HG03439 (cell line): Measurements from ENCODE around the gene TTLL10.

Source experiments
- ATAC-seq: cut with Tn5 transposase; IDR thresholded peaks from one replicate; pipeline ENCODE4 v1.9.1; 2021; ENCODE audit warnings: mild to moderate bottlenecking, moderate library complexity; ENCODE audit not compliant: unreplicated experiment

TTLL10 gene, protein sequence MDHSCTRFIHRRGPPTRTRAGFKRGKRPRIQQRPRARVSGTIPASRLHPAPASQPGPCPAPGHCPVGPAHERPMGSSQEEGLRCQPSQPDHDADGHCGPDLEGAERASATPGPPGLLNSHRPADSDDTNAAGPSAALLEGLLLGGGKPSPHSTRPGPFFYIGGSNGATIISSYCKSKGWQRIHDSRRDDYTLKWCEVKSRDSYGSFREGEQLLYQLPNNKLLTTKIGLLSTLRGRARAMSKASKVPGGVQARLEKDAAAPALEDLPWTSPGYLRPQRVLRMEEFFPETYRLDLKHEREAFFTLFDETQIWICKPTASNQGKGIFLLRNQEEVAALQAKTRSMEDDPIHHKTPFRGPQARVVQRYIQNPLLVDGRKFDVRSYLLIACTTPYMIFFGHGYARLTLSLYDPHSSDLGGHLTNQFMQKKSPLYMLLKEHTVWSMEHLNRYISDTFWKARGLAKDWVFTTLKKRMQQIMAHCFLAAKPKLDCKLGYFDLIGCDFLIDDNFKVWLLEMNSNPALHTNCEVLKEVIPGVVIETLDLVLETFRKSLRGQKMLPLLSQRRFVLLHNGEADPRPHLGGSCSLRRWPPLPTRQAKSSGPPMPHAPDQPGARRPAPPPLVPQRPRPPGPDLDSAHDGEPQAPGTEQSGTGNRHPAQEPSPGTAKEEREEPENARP

DNA sequence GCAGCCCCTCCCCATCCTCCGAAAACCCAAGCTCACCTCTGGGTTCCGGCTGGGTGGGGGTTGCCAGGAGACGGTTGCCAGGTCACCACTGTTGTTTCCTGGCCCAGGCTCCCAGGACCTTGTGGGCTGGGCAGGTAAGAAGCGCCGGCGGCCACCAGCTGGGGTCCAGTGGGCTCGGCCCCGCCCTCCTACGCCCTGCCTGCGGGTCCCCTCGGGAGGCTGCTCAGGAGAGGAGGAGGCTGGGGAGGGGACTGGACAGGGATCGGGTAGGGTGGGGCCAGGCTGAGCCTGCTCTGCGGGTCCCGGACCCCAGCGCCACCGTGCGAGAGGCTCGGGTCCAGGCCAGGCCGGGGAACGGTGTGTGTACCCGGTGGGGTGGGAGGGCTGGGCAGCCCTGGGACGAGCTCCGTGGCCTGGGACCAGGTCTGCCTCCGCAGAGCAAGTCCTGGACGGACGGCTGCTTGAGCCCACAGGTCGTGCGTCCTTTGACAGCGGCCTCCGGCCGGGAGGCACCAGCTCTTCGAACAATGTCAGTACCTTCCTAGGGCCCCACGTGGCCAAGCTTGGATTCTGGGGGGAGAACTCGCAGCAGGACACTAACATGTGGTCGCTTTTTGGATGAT lies at the start of gene TTLL10:
Gene TTLL10 (plus strand): TSS at position 88 of the 623 bp plus-strand sequence. CDS start 5,336 bp downstream, outside the sequence.
- ATAC-seq: no peak

DNA sequence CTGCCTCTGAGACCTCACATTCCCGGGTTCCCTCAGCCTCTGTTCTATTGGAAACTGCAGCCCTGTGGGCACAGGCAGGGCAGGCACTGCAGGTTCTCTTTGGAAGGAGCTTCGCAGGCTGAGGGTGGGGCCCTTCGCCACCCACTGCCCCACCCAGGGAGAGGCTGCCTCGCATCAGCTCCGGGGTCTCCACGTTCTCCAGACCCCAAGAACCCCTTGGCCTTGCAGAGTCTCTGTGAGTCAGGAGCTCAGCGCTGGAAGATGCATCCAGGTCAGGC lies 49.2 kb upstream of the TTLL10 start:
- ATAC-seq: no peak

DNA sequence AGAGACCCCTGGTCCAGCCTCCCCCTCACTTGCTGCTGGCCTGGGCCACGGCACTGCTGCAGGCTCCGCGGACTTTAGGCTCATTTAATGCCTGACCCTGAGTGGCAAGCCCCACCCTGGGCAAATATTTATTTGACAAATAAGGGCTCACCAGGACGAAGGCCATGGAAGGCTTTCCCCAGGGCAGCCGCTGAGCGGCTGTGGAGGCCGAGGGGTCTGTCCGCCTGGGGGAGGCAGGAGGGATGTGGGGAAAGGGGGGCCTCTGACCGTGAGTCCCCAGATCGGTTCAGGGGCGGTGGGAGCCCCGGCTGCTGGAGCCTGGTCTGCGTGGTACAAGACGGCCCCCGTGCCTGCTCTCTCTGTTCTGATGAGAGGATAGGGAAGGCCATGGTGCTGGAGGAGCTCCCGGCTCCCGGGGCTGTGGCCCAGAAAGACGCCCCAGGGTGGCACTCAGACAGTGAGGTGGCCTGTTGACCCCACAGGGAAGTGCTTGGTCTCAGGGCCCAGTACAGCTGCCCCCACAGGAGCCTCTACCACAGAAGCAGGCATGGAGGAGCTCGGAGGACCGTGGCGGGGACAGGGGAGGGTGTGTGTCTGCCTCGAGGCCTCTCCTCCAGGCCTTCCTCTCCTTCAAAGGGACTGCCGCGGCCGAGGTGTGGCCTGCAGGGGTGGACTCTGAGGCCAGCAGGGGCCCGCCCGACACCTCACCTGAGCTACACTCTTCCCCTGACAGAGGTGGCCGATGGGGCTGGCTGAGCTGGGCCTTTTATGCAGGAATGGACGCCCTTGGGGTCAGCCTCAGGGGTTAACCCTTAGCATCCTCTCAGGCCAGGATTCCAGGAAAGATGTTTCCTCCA lies 48.7 kb upstream of the TTLL10 start:
- no peak for ATAC-seq

DNA sequence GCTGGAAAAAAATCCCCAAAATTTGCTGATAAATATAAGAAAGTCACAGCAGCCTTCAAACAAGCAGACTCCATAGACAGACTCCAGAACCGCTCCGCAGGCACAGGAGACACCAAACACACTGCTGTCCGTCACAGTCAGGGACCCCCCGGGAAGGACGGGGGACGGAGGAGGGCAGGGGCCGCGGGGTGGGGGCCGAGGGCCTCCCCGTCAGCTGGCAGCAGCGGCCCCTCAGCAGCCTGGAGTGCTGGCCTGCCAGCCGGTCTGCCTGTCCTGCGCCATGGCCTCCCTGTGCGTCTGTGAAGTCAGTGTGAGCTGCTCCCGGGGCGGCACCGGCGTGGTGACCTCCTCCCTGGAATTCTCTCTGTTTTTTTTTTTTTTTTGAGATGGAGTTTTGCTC lies 47.7 kb upstream of the TTLL10 start:
- ATAC-seq: no peak

DNA sequence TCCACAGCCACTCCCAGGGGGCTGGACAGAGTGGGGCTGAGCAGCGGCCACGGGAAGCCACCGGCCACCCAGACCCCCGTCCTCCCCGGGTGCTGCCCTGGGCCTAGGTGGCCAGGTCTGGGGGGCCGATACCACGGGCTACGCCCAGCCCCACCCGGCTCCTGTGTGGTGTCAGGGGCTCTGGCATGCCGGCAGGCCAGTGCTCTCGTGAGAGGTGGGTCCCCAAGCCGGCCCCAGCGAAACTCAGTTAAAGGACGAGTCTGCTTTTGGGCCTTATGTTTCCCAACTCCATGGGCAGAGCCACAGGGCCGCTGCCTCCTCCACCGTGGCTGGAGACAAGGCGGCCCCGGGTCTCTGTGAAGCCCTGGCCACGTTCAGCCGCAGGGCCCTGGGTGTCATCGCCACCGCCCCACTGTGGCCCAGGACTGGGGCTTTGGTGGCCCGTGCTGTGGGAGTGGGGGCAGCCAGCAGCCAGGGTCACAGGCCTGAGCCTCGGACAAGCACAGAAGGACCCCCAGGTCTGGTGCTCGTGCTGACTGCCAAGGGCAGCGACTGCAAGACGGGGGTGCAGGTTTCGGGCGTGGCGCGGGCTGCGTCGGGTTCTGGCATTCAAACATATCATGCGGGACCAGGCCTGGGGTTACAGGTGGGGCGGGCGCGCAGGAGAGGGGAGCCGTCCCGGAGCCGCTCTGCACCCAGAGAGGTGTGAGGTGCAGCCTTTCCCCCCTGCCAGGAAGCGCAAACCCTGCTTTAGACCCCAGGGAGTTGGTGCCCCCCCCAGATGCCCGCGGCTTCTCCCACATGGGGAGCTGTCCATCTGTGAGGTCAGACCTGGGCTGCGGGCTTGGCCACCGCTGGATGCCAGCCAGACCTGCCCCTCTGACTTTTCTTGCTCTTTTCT lies 45.9 kb upstream of the TTLL10 start:
- ATAC-seq: no peak

DNA sequence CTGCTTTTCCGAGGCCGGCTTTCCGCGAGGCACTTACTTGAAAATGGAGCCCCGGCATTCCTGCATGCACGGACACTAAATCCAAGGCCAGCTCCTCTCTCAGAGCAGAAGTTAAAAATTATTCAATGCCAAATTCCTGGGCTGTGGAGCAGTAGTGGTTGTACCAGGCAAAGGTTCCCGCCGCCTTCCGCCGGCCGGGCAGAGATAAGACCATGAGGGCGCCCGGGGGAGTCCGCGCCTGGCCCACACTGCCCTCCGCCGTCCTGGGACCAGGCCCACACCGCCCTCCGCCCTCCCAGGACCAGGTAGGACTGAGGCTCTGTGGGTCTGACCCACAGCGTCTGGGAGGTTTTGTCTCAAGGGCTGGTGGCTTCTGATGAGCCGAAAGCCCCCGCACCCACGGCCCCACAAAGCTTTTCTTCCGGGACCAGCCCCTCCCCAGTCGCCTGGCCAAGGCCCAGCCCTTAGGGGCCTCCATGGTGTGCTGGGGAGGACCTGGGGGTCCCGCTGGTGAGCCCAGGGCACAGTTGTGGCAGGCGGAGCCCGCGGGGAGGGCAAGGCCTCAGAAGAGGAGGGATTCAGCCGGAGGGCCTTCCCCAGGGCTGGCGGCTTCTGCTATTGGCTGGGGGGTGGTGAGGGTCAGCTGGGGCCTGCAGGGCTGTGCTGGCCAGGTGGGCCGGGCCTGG lies 45.1 kb upstream of the TTLL10 start:
- ATAC-seq: no peak

DNA sequence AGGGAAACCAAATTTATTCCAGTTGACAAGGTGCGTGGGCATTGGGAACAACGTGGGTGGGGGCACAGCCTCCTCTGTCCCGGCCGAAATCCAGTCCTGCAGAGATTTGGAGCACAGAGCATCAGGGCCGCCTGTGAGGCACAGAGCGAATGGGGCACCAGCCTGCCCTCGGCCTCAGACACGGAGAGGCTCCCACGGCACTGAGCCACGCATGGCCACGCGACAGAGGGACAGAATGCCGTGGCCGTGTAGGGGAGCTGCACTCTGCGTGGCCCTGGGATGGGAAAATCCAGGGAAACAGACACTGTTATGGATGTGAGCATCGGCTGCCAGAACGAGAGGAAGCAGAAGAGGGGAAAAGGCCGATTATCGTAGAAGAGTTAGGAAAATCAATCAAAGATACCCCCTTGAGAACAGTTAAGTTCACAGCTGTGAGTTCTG lies 44.3 kb upstream of the TTLL10 start:
- no peak for ATAC-seq

DNA sequence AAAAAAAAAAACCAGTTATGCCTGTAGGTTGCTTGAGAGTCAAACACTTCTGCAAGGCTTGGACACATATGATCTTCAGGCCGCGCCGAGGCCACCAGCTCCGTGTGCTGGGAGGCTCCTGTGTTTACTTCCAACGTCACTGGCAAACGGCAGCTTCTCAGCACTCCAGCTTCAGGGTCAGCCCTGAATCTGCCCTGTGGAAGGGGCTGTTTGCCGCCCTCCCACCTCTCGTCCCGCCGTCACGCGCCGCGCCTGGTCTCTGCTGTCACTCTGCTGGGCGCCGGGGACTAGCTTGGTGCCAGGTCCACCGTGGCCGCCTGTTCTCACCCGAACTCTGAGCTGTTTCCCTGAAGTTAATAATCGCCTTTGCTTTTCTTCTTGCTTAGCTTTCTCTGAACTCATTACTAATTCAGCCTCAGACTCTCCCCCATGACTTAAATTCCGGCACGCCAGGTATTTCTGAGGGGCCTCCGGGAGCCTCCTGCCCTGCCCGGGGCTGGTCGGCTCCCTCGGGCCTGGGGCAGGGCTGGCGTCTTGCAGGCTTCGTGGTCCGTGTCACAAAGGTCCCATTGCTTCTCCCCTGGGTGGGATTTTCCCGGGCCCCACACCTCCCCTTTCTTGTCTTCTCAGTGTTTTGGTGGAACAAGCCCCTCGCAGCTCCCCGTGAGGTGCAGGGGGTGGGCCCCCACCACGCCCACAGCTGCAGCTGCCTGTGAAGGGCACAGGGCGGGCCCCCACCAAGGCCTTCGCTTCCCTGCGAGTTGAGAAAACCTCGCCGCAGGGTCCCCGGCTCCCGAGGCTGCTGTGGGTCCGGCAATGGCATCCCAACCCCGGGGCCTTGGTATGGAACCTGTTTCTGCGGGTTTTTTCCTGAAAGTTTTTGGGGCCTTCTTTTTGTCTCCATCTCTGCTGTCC lies 43.2 kb upstream of the TTLL10 start:
- no peak for ATAC-seq

DNA sequence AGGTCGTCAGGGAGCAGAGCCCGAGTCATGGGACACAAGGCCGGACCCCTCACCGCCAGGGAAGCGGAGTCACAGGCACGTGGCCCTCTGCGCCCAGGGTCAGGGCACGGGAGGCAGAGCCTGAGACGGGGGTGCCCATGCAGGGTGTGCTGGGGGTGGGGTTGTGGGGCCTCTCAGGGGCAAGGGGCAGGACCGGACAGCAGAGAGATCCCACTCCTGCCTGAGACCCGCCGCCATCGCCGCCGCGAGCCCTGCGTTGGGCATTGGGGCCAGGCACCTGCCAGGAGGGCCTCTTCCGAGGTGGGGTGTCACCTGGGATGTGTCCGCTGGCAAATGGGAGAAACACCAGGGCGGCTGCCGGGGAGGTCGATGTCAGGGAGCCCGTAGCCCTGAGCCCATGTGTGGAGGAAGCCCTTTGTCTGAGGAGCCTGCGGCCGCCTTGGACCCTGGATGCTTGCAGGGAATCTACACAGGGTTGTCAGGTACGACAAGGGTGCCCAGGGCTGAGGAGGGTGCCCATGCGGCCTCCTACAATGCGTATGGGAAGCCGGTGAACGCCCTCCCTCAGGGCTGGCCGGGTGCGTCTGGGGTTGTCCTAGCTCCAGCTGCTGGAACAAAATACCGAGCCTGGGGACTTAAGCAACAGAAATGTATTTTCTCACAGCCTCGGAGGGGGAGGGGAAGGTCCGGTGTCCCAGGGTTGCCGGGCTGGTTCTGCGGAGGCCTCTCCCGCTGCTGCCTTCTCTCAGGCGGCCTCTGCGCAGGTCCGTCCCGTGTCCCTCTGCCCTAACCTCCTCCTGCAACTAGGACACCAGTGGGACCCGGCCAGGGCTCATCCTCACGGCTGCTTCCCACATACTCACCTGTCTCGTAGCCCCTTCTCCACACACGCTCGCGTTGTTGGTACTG lies 41.4 kb upstream of the TTLL10 start:
- no peak for ATAC-seq

DNA sequence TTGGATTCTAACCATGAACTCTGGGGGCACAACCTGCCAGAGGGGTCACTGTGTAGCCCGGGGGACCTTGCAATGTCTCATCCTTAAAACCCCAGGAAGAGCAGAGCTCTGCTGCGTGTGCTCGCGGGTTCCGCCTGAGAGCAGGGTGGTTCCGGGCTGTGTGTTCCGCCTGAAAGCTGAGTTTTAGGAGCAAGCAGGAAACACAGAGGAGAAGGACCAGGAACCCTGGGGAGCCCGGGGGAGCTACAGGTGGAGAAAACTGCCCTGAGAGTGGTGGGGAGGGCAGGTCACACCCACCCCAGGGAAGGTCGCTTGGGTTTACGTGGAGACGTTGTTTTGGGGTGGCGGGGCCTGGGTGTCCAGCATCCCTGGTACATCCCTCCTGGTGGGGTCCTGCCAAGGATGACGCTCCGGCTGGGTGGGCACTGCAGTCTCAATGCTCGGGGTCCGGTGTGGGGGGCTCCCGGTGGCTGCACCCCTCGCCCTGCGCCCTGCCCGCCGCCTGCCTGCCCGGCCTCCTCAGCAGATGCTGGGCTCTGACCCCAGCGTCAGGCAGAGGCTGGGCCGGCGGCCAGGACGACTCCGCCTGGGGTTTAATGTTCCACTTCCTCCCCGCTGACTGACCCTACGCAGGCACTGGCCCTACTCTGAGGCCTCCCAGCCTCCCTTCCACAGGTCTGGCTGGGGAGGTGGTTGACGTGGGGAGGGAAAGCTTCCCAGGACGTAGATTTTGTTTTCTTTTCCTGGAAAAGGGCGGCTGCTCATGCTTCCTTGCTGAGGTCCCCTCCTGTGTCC lies 40.5 kb upstream of the TTLL10 start:
- ATAC-seq: no peak

DNA sequence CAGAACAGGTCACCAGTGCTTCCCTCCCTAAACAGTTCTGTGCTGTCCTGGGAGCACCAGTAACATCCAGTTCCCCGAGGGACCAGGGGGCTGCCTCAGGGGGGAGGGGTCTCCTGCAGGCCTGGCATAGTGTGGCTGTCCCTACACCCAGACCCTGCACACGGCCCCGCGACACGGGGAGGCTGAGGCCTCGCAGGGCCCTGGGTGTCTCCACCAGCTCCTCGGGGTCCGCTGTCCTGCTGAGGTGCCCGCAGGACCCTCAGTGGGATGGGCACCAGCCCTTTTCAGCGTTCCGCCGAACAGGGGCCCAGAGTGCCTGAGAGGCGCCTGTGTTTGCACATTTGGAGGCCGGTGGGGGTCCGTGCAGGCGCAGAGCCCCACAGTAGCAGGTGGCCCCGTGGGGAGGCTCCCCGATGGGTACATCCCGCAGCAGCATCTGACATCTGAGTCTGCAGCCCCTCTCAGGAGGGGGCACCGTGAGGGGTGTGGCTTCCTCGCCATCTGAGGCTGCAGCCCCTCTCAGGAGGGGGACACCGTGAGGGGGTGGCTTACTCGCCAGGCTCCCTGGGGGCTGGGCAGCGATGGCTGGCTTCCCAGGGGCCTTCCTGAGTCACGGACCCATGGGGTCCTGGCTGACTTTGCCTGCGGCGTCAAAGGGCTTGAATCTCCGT lies 39.2 kb upstream of the TTLL10 start:
- ATAC-seq: no peak

DNA sequence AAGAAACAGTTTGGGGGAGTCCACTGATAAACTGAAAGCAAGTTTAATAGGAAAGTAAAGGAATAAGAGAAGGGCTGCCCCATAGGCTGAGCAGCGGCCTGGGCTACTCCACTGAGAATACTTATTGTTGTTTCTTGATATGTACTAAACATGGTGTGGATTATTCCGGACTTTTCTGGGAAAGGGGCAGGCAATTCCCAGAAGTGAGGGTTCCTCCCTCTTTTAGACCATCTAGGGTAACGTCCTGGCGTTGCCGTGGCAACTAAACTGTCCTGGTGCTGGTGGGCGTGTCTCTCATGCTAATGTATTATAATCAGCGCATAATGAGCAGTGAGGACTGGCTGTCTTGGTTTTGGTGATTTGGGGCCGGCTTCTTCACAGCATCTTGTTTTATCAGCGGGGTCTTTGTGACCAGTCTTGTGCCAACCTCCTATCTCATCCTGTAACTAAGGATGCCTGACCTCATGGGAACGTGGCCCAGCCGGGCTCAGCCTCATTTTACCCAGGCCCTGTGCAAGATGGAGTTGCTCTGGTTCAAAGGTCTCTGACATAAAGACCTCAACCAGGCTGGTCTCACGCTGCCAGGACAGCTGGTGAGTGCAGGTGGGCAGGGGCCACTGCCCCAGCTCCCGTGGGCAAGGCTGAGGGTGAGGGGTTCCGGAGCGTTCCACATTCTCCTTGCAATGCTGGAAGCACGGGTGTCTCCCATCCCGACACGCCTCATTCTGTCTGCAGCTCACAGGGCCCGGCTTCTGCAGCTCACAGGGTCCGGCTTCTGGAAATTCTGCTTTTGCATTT lies 38.1 kb upstream of the TTLL10 start:
- ATAC-seq: no peak

DNA sequence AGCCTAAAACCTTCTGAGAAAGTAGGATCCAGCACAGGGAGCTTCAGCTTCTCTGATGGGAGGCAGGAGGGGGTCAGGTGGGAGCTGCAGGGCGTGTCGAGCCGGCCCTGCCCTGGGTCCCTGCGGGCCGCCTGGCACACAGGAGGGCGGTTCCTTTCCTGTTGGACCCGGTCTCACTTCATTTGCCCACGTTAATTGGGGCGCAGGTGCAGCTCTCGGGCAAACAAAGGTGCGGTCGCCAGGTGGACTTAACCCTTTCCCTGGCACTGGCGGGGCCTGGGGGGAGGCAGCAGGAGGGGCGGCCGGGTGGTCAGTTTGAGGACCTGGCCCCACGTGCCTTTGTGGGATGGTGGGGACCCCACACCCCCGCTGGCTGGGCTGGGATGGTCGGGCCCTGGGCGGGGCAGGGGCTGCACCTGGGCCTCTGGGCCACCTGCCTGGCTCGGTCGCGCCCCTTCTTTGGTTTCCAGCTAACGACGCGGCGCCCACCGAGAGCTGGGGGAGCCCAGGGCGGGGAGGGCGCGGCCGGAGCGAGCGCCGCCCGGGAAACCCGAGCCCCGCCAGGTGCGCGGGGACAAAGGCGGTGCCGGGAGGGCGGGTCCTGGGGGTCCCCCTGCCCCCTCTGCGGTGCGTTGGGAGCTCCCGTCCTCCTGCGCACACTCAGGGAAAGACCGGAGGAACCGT lies 37.0 kb upstream of the TTLL10 start:
- ATAC-seq: no peak

DNA sequence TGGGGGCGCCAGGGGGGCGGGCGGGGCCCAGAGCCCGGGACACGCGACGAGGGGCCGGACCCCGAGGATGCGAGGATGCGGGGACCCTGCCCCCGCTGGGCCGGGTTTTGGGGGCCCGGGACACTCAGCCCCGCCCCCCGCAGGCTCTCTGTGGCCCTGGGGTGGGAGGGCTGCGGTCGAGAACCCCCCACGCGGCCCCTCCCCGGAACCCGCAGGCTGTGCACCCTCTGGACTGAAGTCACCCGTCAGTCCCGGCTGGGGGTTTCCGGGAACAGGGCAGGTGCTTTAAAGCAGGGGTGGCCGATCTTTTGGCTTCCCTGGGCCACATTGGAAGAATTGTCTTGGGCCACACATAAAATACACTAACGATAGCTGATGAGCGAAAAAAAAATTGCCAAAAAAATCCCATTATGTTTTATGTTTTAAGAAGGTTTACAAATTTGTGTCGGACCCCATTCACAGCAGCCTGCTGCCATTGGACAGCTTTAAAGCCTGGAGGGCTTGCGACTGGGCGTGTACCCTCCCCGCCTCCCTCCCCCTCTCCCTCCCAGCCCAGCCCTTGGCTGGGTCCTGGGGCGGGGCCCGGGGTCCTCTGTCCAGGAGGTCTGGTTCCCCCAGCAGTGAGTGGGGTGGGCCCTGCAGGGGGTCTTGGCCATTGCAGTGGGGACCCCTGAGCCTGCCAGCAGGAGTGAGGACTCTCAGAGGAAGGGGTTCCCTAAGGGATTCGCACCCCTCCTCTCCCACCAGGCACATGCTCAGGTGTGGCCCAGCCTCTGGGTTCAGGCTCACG lies 36.2 kb upstream of the TTLL10 start:
- no peak for ATAC-seq
